HEK293 (cell line): Measurements from ENCODE around the gene NUDCD2.

Source experiments
- BCL11B ChIP-seq: fragments of 450-650 bp; formaldehyde crosslinking; IDR thresholded peaks from 2 replicates; pipeline ENCODE4 v1.5.1; 2016; ENCODE audit warnings: low read depth, missing biosample characterization, missing genetic modification characterization
- KLF8 ChIP-seq: fragments of 450-650 bp; formaldehyde crosslinking; IDR thresholded peaks from 2 replicates; pipeline ENCODE4 v1.5.1; 2016; ENCODE audit warnings: missing biosample characterization, missing genetic modification characterization
- PATZ1 ChIP-seq: fragments of 450-650 bp; formaldehyde crosslinking; IDR thresholded peaks from 2 replicates; pipeline ENCODE4 v1.5.1; 2016; ENCODE audit warnings: missing biosample characterization, missing genetic modification characterization
- PRDM6 ChIP-seq: fragments of 450-650 bp; formaldehyde crosslinking; IDR thresholded peaks from 2 replicates; pipeline ENCODE4 v1.5.1; 2017; ENCODE audit warnings: missing biosample characterization, missing genetic modification characterization
- SALL2 ChIP-seq: fragments of 450-650 bp; formaldehyde crosslinking; IDR thresholded peaks from 2 replicates; pipeline ENCODE4 v1.5.0; 2017; ENCODE audit warnings: missing biosample characterization, mild to moderate bottlenecking, missing genetic modification characterization, borderline replicate concordance
- SCRT2 ChIP-seq: fragments of 450-650 bp; formaldehyde crosslinking; IDR thresholded peaks from 2 replicates; pipeline ENCODE4 v1.5.1; 2016; ENCODE audit warnings: missing biosample characterization, missing genetic modification characterization
- TCF7L2 ChIP-seq: IDR thresholded peaks from 2 replicates; pipeline ENCODE4 v1.6.1; 2011; ENCODE audit warnings: low read depth, mild to moderate bottlenecking, inconsistent platforms, low read length, moderate library complexity, borderline replicate concordance
- YY2 ChIP-seq: fragments of 450-650 bp; formaldehyde crosslinking; IDR thresholded peaks from 2 replicates; pipeline ENCODE4 v1.5.1; 2016; ENCODE audit warnings: missing biosample characterization, missing genetic modification characterization
- ZBTB10 ChIP-seq: fragments of 450-650 bp; formaldehyde crosslinking; IDR thresholded peaks from 2 replicates; pipeline ENCODE4 v1.5.1; 2016; ENCODE audit warnings: missing biosample characterization, missing genetic modification characterization
- ZBTB20 ChIP-seq: fragments of 450-650 bp; formaldehyde crosslinking; IDR thresholded peaks from 2 replicates; pipeline ENCODE4 v1.5.1; 2016; ENCODE audit warnings: missing biosample characterization, missing genetic modification characterization
- ZFP3 ChIP-seq: fragments of 450-650 bp; formaldehyde crosslinking; IDR thresholded peaks from 2 replicates; pipeline ENCODE4 v1.5.1; 2016; ENCODE audit warnings: low read depth, missing biosample characterization, missing genetic modification characterization
- ZNF132 ChIP-seq: fragments of 450-650 bp; formaldehyde crosslinking; IDR thresholded peaks from 2 replicates; pipeline ENCODE4 v1.5.1; 2017; ENCODE audit warnings: missing biosample characterization, missing genetic modification characterization, borderline replicate concordance
- ZNF133 ChIP-seq: fragments of 450-650 bp; formaldehyde crosslinking; IDR thresholded peaks from 2 replicates; pipeline ENCODE4 v1.5.1; 2016; ENCODE audit warnings: missing biosample characterization, missing genetic modification characterization
- ZNF140 ChIP-seq: fragments of 450-650 bp; formaldehyde crosslinking; IDR thresholded peaks from 2 replicates; pipeline ENCODE4 v1.5.1; 2016; ENCODE audit warnings: missing biosample characterization, missing genetic modification characterization
- ZNF169 ChIP-seq: fragments of 450-650 bp; formaldehyde crosslinking; IDR thresholded peaks from 2 replicates; pipeline ENCODE4 v1.5.1; 2016; ENCODE audit warnings: missing biosample characterization, missing genetic modification characterization
- ZNF24 ChIP-seq: fragments of 450-650 bp; formaldehyde crosslinking; IDR thresholded peaks from 2 replicates; pipeline ENCODE4 v1.5.1; 2016; ENCODE audit warnings: missing biosample characterization, missing genetic modification characterization
- ZNF266 ChIP-seq: fragments of 450-650 bp; formaldehyde crosslinking; IDR thresholded peaks from 2 replicates; pipeline ENCODE4 v1.5.1; 2016; ENCODE audit warnings: missing biosample characterization, missing genetic modification characterization, low read depth
- ZNF280D ChIP-seq: fragments of 450-650 bp; formaldehyde crosslinking; IDR thresholded peaks from 2 replicates; pipeline ENCODE4 v1.5.1; 2016; ENCODE audit warnings: missing biosample characterization, missing genetic modification characterization
- ZNF404 ChIP-seq: fragments of 450-650 bp; formaldehyde crosslinking; IDR thresholded peaks from 2 replicates; pipeline ENCODE4 v1.5.1; 2017; ENCODE audit warnings: missing biosample characterization, missing genetic modification characterization
- ZNF501 ChIP-seq: fragments of 450-650 bp; formaldehyde crosslinking; IDR thresholded peaks from 2 replicates; pipeline ENCODE4 v1.5.1; 2016; ENCODE audit warnings: missing biosample characterization, missing genetic modification characterization
- ZNF549 ChIP-seq: fragments of 450-650 bp; IDR thresholded peaks from 2 replicates; pipeline ENCODE4 v1.5.1; 2018; ENCODE audit warnings: missing biosample characterization, missing genetic modification characterization, mild to moderate bottlenecking, inconsistent platforms, moderate library complexity
- ZNF558 ChIP-seq: fragments of 450-650 bp; formaldehyde crosslinking; IDR thresholded peaks from 2 replicates; pipeline ENCODE4 v1.5.1; 2016; ENCODE audit warnings: missing biosample characterization, missing genetic modification characterization
- ZNF660 ChIP-seq: fragments of 450-650 bp; IDR thresholded peaks from 2 replicates; pipeline ENCODE4 v1.5.1; 2018; ENCODE audit warnings: missing biosample characterization, mild to moderate bottlenecking, missing genetic modification characterization
- ZNF704 ChIP-seq: fragments of 450-650 bp; formaldehyde crosslinking; IDR thresholded peaks from 2 replicates; pipeline ENCODE4 v1.5.1; 2016; ENCODE audit warnings: missing biosample characterization, missing genetic modification characterization
- ZNF792 ChIP-seq: fragments of 450-650 bp; formaldehyde crosslinking; IDR thresholded peaks from 2 replicates; pipeline ENCODE4 v1.5.1; 2016; ENCODE audit warnings: missing biosample characterization, missing genetic modification characterization
- ZNF830 ChIP-seq: fragments of 450-650 bp; IDR thresholded peaks from 2 replicates; pipeline ENCODE4 v1.5.0; 2018; ENCODE audit warnings: missing biosample characterization, missing genetic modification characterization, low read depth, mild to moderate bottlenecking, moderate library complexity
- ZSCAN5A ChIP-seq: fragments of 450-650 bp; formaldehyde crosslinking; IDR thresholded peaks from 2 replicates; pipeline ENCODE4 v1.5.1; 2016; ENCODE audit warnings: missing biosample characterization, missing genetic modification characterization

The NUDCD2 gene

GRCh38 chr5:163437309-163438182, 22.4 kb downstream of the NUDCD2 start, which contains the start of gene CCNG1 (continued):
- peak; percentile 71 for TF ChIP-seq PATZ1 (tag by site-specific recombination)
- no peak for TF ChIP-seq ZNF169 (tag by site-specific recombination)
- TF ChIP-seq YY2 (tag by site-specific recombination), result no peak
- TF ChIP-seq ZNF404 (tag by site-specific recombination), result no peak
- TF ChIP-seq ZNF280D (tag by site-specific recombination), result no peak
- TF ChIP-seq ZNF660 (tag by site-specific recombination), result peak; percentile 84
- TF ChIP-seq ZNF133 (tag by site-specific recombination), result no peak
- TF ChIP-seq ZNF830 (tag by site-specific recombination), result no peak
- peak; percentile 73; the same call in 1 of the 2 replicates for TF ChIP-seq ZNF24 (tag by site-specific recombination)
- TF ChIP-seq ZNF140 (tag by site-specific recombination), result no peak
- TF ChIP-seq ZNF549, result no peak
- peak; percentile 60; the same call in 1 of the 2 replicates for TF ChIP-seq KLF8 (tag by site-specific recombination)
- TF ChIP-seq PRDM6, result no peak
- peak; percentile 33; the same call in 1 of the 2 replicates for TF ChIP-seq TCF7L2
- TF ChIP-seq ZSCAN5A, result no peak
- peak; percentile 68; the same call in 1 of the 2 replicates for TF ChIP-seq ZBTB10 (tag by site-specific recombination)
- TF ChIP-seq SALL2, result no peak
- no peak for TF ChIP-seq ZNF266
- no peak for TF ChIP-seq SCRT2 (tag by site-specific recombination)
- TF ChIP-seq ZNF792 (tag by site-specific recombination), result no peak
- no peak for TF ChIP-seq ZNF704 (tag by site-specific recombination)
- TF ChIP-seq ZNF132 (tag by site-specific recombination), result no peak
- TF ChIP-seq BCL11B (tag by site-specific recombination), result no peak
- TF ChIP-seq ZBTB20 (tag by site-specific recombination), result peak; percentile 82
- TF ChIP-seq ZNF558 (tag by site-specific recombination), result no peak
- no peak; the same call in 1 of the 2 replicates for TF ChIP-seq ZFP3 (tag by site-specific recombination)
- peak; percentile 94 for TF ChIP-seq ZNF501 (tag by site-specific recombination)
